Medulla oblongata (tissue), 1 donor: ENCODE measurements around the gene PATJ.
"Not testable (repeated sequence)": the region's sequence is repeated elsewhere in the genome, so short reads cannot be mapped to it uniquely, and the experiment has no call there.

Experiments used
- DNase-seq: peaks from one replicate; pipeline ENCODE4 v3.0.0-alpha.2; 2015; ENCODE audit errors: extremely low spot score

PATJ gene

DNA sequence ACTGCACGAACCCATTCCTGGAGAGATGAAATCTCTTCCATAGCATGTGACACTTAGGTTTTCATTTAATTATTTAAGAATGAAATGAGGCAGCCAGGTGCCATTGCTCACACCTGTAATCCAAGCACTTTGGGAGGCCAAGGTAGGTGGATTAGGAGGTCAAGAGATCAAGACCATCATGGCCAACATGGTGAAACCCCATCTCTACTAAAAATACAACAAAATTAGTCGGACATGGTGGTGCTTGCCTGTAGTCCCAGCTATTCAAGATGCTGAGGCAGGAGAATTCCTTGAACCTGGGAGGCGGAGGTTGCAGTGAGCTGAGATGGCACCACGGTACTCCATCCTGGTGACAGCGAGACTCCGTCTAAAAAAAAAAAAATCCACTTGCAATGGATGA lies 470.1 kb downstream of the PATJ start:
- DNase-seq = no peak

DNA sequence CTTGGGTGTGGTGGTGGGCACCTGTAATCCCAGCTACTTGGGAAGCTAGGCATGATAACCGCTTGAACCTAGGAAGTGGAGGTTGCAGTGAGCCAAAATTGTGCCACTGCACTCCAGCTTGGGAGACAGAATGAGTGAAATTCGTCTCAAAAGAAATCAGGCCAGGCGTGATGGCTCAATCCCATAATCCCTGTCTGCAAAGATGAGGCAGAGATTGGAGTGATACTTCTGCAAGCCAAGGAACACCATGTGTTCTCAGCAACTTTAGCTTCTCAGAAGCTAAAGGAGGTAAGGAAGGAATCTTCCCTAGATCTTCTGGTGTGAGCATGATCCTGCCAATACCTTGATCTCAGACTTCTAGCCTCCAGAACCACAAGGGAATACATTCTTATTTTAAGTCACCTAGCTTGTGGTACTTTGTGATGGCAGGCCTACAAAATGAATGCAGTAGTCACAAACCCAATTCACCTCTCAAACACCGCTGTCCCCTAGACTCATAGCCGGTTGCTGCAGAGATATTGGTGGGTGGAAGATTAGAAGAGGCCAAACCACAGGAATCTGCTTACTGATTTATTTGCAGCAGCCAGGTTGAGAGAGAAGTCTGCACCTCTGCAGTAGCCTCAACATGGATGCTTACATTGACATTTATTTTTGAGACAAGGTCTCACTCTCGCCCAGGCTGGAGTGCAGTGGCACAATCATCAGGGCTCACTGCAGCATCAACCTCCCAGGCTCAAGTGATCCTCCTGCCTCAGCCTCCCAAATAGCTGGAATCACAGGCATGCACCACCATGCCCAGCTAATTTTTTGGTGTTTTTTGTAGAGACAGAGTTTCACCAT lies 471.0 kb downstream of the PATJ start:
- no peak for DNase-seq

DNA sequence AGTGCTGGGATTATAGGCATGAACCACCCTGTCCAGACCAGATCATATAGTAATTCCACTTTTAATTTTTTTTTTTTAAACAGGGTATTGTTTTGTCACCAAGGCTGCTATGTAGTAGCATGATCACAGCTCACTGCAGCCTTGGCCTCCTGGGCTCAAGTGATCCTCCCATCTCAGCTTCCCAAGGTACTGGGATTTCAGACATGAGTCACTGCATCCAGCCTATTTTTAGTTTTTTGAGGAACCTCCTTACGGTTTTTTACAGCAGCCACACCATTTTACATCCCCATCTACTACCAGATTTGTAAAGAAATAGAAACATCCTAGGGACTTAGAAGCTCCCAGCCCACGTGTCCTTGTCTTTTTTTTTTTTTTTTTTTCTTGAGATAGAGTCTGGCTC lies 476.3 kb downstream of the PATJ start:
- no peak for DNase-seq

DNA sequence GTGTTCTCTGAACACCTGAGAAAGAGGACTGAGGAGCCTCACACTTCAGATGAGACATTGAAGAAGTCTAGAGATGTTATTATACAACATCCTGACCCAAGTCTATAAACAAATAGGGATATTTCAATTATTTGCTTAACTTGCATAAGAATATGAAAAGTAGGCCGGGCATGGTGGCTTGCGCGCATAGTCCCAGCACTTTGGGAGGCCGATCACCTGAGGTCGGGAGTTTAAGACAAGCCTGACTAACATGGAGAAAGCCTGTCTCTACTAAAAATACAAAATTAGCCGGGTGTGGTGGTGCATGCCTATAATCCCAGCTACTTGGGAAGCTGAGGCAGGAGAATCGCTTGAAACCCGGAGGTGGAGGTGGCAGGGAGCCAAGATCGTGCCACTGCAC lies 478.2 kb downstream of the PATJ start:
- not testable (repeated sequence) for DNase-seq

DNA sequence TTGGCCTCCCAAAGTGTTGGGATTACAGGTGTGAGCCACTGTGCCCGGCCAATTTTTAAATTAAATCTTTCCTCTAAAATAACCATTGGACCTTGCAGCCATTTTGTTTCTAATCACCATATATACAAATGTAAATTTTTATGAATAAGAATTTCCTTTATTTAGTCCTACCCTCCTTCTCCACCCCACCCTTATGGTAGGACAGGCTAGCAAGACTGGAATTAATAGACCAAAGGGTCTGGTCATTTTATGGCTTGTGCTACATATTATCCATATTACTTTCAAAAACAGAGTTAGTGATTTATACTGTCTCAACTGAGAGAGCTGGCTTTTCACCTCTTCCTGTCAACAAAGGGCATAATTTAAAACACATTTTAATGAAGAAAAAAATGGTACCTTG lies 478.9 kb downstream of the PATJ start:
- no peak for DNase-seq

DNA sequence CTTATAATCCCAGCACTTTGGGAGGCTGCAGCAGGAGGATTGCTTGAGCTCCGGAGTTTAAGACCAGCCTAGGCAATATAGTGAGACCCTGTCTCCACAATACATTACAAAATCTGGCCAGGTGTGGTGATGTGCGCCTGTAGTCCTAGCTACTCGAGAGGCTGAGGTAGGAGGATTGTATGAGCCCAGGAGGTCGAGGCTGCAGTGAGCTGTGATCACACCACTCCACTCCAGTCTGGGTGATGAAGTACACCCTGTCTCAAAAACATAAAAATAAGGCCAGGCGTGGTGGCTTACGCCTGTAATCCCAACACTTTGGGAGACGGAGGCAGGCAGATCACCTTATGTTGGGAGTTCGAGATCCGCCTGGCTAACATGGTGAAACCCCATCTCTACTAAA lies 480.0 kb downstream of the PATJ start:
- DNase-seq = no peak

DNA sequence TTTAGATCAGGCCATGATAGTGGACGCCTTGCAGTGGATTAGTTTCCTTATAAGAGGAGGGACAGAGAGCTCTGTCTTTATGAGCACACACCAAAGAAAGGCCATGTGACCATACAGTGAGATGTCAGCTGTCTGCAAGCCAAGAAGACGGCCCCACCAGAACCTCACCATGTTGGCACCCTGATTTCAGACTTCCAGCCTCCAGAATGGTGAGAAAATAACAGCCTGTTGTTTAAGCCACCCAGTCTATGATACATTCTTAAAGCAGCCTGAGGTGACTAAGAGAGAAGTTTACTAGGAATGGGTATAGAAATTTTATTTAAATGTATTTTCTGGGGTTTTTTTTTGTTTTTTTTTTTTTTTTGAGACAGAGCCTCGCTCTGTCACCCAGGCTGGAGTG lies 481.9 kb downstream of the PATJ start:
- no peak for DNase-seq

DNA sequence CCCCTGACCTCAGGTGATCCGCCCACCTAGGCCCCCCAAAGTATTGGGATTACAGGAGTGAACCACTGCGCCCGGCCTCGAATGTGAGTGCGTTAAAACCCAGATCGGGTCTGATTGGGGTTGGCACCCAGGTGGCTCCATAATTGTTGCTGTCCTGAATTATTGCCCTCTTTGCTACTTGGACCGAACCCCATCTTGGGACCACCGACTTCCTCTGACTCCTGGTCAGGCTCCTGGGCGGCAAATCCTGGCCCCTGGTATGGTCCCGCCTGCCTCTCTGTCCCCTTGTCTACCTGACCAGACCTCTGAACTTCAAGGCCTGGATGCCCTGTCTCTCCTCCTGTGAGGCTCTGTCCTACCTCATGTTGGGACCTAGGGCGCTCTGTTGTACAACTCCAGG lies 485.2 kb downstream of the PATJ start:
- no peak for DNase-seq
